Karpas-422 (cell line): ENCODE results near the gene ARHGEF28. TPM values are rescaled to one million over a fixed set of nuclear protein-coding genes. Genes with fewer than 3 reads are reported as not detected.

Experiments used
- DNase-seq: peaks from one replicate; pipeline ENCODE4 v3.0.0-alpha.2; 2015
- H2AFZ ChIP-seq: fragments of 200-600 bp; sonication (generic); 2 replicates; pipeline ENCODE4 v1.6.1; 2014; ENCODE audit warnings: antibody characterized with exemption, low read length, mixed read lengths
- H3K27ac ChIP-seq: fragments of 200-600 bp; sonication (generic); 2 replicates; pipeline ENCODE4 v1.5.1; 2014; ENCODE audit warnings: mild to moderate bottlenecking, low read length, moderate library complexity
- H3K27me3 ChIP-seq: fragments of 200-600 bp; sonication (generic); 2 replicates; pipeline ENCODE4 v1.6.1; 2014; ENCODE audit warnings: low read length, mixed read lengths
- H3K36me3 ChIP-seq: fragments of 200-600 bp; sonication (generic); 2 replicates; pipeline ENCODE4 v1.6.1; 2014; ENCODE audit warnings: low read length, mixed read lengths; ENCODE audit not compliant: insufficient read depth
- H3K4me1 ChIP-seq: fragments of 200-600 bp; sonication (generic); 2 replicates; pipeline ENCODE4 v1.6.1; 2014; ENCODE audit warnings: mild to moderate bottlenecking, low read length, mixed read lengths
- H3K4me2 ChIP-seq: fragments of 200-600 bp; sonication (generic); 2 replicates; pipeline ENCODE4 v1.6.1; 2014; ENCODE audit warnings: low read length, low read depth, mild to moderate bottlenecking; ENCODE audit not compliant: poor library complexity, severe bottlenecking
- H3K4me3 ChIP-seq: fragments of 200-600 bp; sonication (generic); 2 replicates; pipeline ENCODE4 v1.5.1; 2014; ENCODE audit warnings: mild to moderate bottlenecking, antibody characterized with exemption, low read length, mixed read lengths
- H3K79me2 ChIP-seq: fragments of 200-600 bp; sonication (generic); 2 replicates; pipeline ENCODE4 v1.6.1; 2014; ENCODE audit warnings: mild to moderate bottlenecking, low read length, mixed read lengths
- H3K9ac ChIP-seq: fragments of 200-600 bp; sonication (generic); 2 replicates; pipeline ENCODE4 v1.6.0; 2014; ENCODE audit warnings: low read length
- H3K9me2 ChIP-seq: fragments of 200-600 bp; sonication (generic), shearing (Covaris generic); replicated peaks from 2 replicates; pipeline ENCODE4 v1.6.0; 2014; ENCODE audit warnings: mild to moderate bottlenecking, low read length, moderate library complexity; ENCODE audit not compliant: insufficient read depth
- H3K9me3 ChIP-seq: fragments of 300-700, 200-600 bp; sonication (generic); 2 replicates; pipeline ENCODE4 v1.6.1; 2014; ENCODE audit warnings: low read length, mixed read lengths
- H4K20me1 ChIP-seq: fragments of 200-600 bp; sonication (generic); 2 replicates; pipeline ENCODE4 v1.6.1; 2014; ENCODE audit warnings: mild to moderate bottlenecking, antibody characterized with exemption, low read length, low read depth; ENCODE audit not compliant: insufficient read depth
- total RNA-seq: library from RNA; depleted of rRNA; stranded (reverse); fragments of >200 nt; shearing (Covaris generic); gene quantifications from 2 replicates; pipeline ENCODE4 v1.2.3, GENCODE V29; 2014; ENCODE audit warnings: low replicate concordance

ARHGEF28 gene
- total RNA-seq, 1 experiment from 2014 or later, result not detected

- Histone ChIP-seq H2AFZ (no peak overlapping the region), H3K27me3 (no peaks in the 10 kb centered on the region), H3K9me3 (no peaks in the 10 kb centered on the region), H3K9ac (no peak overlapping the region), H3K36me3 (no peaks in the 10 kb centered on the region), H3K9me2 (no peaks in the 10 kb centered on the region), H3K4me2 (no peak overlapping the region), H3K4me3 (no peak overlapping the region), H3K4me1 (no peaks in the 10 kb centered on the region), H3K27ac (no peak overlapping the region), H3K79me2 (no peaks in the 10 kb centered on the region), H4K20me1 (no peaks in the 10 kb centered on the region)
- DNase-seq, result no peak
These were observed 314.0 kb downstream of the ARHGEF28 start for GRCh38 chr5:73940026-73940425.

DNA sequence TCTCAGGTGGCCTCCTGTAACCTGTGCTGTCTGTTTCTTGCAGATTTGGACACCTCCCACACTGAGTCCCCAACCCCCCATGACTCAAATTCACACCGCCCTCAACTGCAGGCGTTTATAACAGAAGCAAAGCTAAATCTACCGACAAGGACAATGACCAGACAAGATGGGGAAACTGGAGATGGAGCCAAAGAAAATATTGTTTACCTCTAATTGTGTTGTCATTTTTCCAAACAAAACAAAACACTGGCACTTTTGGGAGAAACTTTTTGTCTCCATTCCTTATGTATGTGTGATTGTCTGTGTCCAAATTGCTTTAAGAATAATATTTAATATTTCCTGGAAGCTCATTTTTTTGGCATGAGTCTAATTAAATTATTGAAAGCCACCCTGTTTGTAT is 314.8 kb downstream of the ARHGEF28 start:
- no peaks in the 10 kb centered on the region for H3K36me3 ChIP-seq

GRCh38 chr5:73942783-73943182 is 316.8 kb downstream of the ARHGEF28 start:
- Histone ChIP-seq H3K9me3 (no peaks in the 10 kb centered on the region), H2AFZ (no peak overlapping the region), H3K4me1 (no peaks in the 10 kb centered on the region), H3K4me3 (no peak overlapping the region), H3K27me3 (no peaks in the 10 kb centered on the region), H3K79me2 (no peaks in the 10 kb centered on the region), H4K20me1 (no peaks in the 10 kb centered on the region), H3K36me3 (no peaks in the 10 kb centered on the region), H3K9ac (no peak overlapping the region), H3K4me2 (no peak overlapping the region), H3K9me2 (no peaks in the 10 kb centered on the region), H3K27ac (no peak overlapping the region)
- DNase-seq, result no peak

More for the DNA sequence above, 314.8 kb downstream of the ARHGEF28 start:
- no peaks in the 10 kb centered on the region for H3K4me1 ChIP-seq
- no peak overlapping the region for H2AFZ ChIP-seq
- no peaks in the 10 kb centered on the region for H3K79me2 ChIP-seq
- H4K20me1 ChIP-seq, result no peaks in the 10 kb centered on the region
- no peaks in the 10 kb centered on the region for H3K27me3 ChIP-seq
- H3K4me3 ChIP-seq, result no peak overlapping the region
- no peaks in the 10 kb centered on the region for H3K9me3 ChIP-seq
- H3K9me2 ChIP-seq, result no peaks in the 10 kb centered on the region
- H3K9ac ChIP-seq, result no peak overlapping the region
- H3K4me2 ChIP-seq, result no peak overlapping the region
- DNase-seq, result no peak
- H3K27ac ChIP-seq, result no peak overlapping the region

GRCh38 chr5:73943397-73943796 is 317.4 kb downstream of the ARHGEF28 start:
- no peak overlapping the region for H3K27ac ChIP-seq
- no peak overlapping the region for H3K4me3 ChIP-seq
- no peaks in the 10 kb centered on the region for H3K36me3 ChIP-seq
- no peak overlapping the region for H2AFZ ChIP-seq
- no peaks in the 10 kb centered on the region for H4K20me1 ChIP-seq
- DNase-seq, result no peak
- no peaks in the 10 kb centered on the region for H3K27me3 ChIP-seq
- no peaks in the 10 kb centered on the region for H3K79me2 ChIP-seq
- no peaks in the 10 kb centered on the region for H3K9me2 ChIP-seq
- H3K9me3 ChIP-seq, result no peaks in the 10 kb centered on the region
- no peak overlapping the region for H3K4me2 ChIP-seq
- H3K9ac ChIP-seq, result no peak overlapping the region
- no peaks in the 10 kb centered on the region for H3K4me1 ChIP-seq

DNA sequence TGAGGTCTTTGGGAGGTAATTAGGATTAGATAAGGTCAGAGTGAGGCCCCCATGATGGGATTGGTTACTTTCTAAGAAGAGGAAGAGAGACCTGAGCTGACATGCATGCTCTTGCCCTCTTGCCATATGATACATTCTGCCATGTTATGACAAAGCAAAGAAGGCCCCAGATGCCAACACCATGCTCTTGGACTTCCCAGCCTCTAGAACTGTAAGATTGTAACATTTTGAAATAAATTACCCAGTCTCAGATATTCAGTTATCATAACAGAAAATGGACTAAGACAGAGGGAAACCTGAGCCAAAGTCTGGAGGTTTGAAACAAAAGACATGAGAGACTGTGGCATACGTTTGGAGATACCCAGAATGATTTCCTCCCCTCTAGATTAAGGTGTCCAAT is 318.6 kb downstream of the ARHGEF28 start:
- H3K27me3 ChIP-seq, result no peaks in the 10 kb centered on the region
- H3K9me2 ChIP-seq, result no peaks in the 10 kb centered on the region
- no peak overlapping the region for H3K4me3 ChIP-seq
- no peak overlapping the region for H3K9ac ChIP-seq
- H4K20me1 ChIP-seq, result no peaks in the 10 kb centered on the region
- H3K4me2 ChIP-seq, result no peak overlapping the region
- no peaks in the 10 kb centered on the region for H3K79me2 ChIP-seq
- H3K27ac ChIP-seq, result no peak overlapping the region
- no peak overlapping the region for H2AFZ ChIP-seq
- H3K36me3 ChIP-seq, result no peaks in the 10 kb centered on the region
- H3K9me3 ChIP-seq, result no peaks in the 10 kb centered on the region
- DNase-seq, result no peak
- no peaks in the 10 kb centered on the region for H3K4me1 ChIP-seq

GRCh38 chr5:73945505-73945904 is 319.5 kb downstream of the ARHGEF28 start:
- H3K27me3 ChIP-seq, result no peaks in the 10 kb centered on the region
- H3K4me3 ChIP-seq, result no peak overlapping the region
- H3K9ac ChIP-seq, result no peak overlapping the region
- no peak overlapping the region for H3K27ac ChIP-seq
- H2AFZ ChIP-seq, result no peak overlapping the region
- H3K36me3 ChIP-seq, result no peaks in the 10 kb centered on the region
- H3K4me2 ChIP-seq, result no peak overlapping the region
- no peaks in the 10 kb centered on the region for H3K4me1 ChIP-seq
- H3K79me2 ChIP-seq, result no peaks in the 10 kb centered on the region
- DNase-seq, result peak; percentile 49
- no peaks in the 10 kb centered on the region for H3K9me3 ChIP-seq
- no peaks in the 10 kb centered on the region for H3K9me2 ChIP-seq
- no peaks in the 10 kb centered on the region for H4K20me1 ChIP-seq

GRCh38 chr5:73946278-73946677 is 320.3 kb downstream of the ARHGEF28 start:
- Histone ChIP-seq H3K4me1 (no peaks in the 10 kb centered on the region), H3K4me2 (no peak overlapping the region), H3K9me2 (no peaks in the 10 kb centered on the region), H2AFZ (no peak overlapping the region), H3K9me3 (no peaks in the 10 kb centered on the region), H3K27me3 (no peaks in the 10 kb centered on the region), H3K36me3 (no peaks in the 10 kb centered on the region), H3K27ac (no peak overlapping the region), H3K9ac (no peak overlapping the region), H3K79me2 (no peaks in the 10 kb centered on the region), H3K4me3 (no peak overlapping the region), H4K20me1 (no peaks in the 10 kb centered on the region)
- no peak for DNase-seq

DNA sequence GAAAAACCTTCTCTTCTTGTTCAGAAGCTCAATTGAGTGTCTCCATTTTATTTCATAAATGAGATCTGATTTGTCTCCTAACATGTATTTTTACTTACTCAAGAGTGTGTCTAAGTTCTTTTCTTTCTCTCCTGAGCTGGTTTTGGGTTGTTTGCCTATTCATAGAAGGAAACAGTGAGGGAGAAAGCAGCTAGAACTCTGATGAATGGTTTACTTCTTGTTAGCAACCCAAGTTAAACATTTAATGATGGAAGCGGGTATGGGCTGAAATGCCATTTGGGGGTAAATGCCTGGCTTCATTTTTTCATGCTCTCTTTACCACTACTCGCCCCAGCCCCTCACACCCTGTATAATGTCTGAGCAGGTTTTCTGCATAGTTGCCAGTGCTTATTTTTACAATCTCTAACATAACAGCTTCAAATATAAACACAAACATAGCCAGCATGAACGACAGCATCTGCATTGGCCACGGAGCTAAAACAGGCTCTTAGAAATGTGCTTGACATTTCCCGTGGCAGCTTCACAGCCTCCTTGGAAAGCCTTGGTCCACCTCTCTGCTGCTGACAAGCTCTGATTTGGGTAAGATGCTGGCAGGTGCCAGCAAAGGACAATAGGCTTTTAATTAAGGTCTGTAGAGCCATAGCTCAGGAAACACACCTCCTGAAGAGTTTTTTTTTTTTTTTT is 321.1 kb downstream of the ARHGEF28 start:
- no peak overlapping the region for H3K4me2 ChIP-seq
- no peaks in the 10 kb centered on the region for H3K9me2 ChIP-seq
- no peaks in the 10 kb centered on the region for H4K20me1 ChIP-seq
- no peaks in the 10 kb centered on the region for H3K27me3 ChIP-seq
- H3K9me3 ChIP-seq, result no peaks in the 10 kb centered on the region
- H3K36me3 ChIP-seq, result no peaks in the 10 kb centered on the region
- no peaks in the 10 kb centered on the region for H3K4me1 ChIP-seq
- no peak for DNase-seq
- H3K4me3 ChIP-seq, result no peak overlapping the region
- no peak overlapping the region for H3K27ac ChIP-seq
- H2AFZ ChIP-seq, result no peak overlapping the region
- H3K9ac ChIP-seq, result no peak overlapping the region
- H3K79me2 ChIP-seq, result no peaks in the 10 kb centered on the region
